Vagina (tissue), 2 donors: ENCODE data around the gene PEPD.

Experiments used
- CTCF ChIP-seq, 3 experiments: fragments of 450-650 bp in 2 of 3; fragments of 200-600 bp in 1 of 3; sonication (generic) in 1 of 3; IDR thresholded peaks; one replicate each; pipeline ENCODE4 v1.5.1; 2017 to 2019; ENCODE audit warnings: antibody characterized with exemption in 3 of 3, mild to moderate bottlenecking in 2 of 3, moderate library complexity in 2 of 3
- POLR2A ChIP-seq, 2 donors: fragments of 450-650 bp; IDR thresholded peaks; one replicate each; pipeline ENCODE4 v1.6.1; 2017; ENCODE audit warnings: antibody characterized with exemption in 2 of 2, mild to moderate bottlenecking in 2 of 2, moderate library complexity in 2 of 2
- POLR2AphosphoS5 ChIP-seq, 2 donors: sonication (generic); formaldehyde crosslinking; IDR thresholded peaks; one replicate each; pipeline ENCODE4 v1.9.0; 2017; ENCODE audit warnings: antibody characterized with exemption in 2 of 2, mild to moderate bottlenecking in 2 of 2, low read depth in 1 of 2; ENCODE audit not compliant: insufficient read depth in 1 of 2

DNA sequence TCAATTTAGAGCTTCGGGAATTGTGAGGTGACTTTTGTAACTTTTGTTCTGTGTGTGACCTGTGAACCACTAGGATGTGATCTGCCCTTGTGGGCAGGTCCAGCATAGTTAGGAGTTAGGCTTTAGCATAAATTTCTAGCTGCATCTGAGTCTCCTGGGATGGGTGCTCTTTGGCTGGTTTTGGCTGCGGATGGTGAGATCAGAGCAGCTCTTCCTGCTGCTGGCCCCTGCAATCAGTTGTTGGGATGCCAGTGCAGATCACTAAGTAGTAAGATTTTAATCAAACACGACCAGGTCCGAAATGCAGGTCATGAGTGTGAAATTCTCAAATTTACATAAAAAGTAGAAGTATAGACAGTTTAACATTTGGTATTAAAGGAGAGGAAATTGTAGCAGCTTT lies 139.6 kb downstream of the PEPD start:
- no peak for TF ChIP-seq CTCF (IDR thresholded peaks at IDR 0.05)
- TF ChIP-seq POLR2A (IDR thresholded peaks at IDR 0.05), result no peak
- no peak for TF ChIP-seq POLR2AphosphoS5 (IDR thresholded peaks at IDR 0.05; ENCODE audit: insufficient read depth in 1 of 2, low read depth in 1 of 2)
